WERI-Rb-1 (cell line): ENCODE data around the gene SDK2.
A peak's percentile ranks its signal among the peaks of the same experiment; 100 is the strongest.

ENCODE experiments used
- DNase-seq: peaks from one replicate; pipeline ENCODE4 v3.0.0-alpha.2; 2020
- H3K27ac ChIP-seq: fragments of 250-450 bp; sonication (Bioruptor Pico); 2 replicates; pipeline ENCODE4 v1.5.1; 2020; ENCODE audit warnings: mild to moderate bottlenecking, moderate library complexity
- H3K27me3 ChIP-seq: fragments of 250-450 bp; sonication (Bioruptor Pico); 2 replicates; pipeline ENCODE4 v1.5.1; 2021; ENCODE audit warnings: mild to moderate bottlenecking, low read depth, moderate library complexity; ENCODE audit not compliant: insufficient read depth, severe bottlenecking
- H3K36me3 ChIP-seq: fragments of 250-450 bp; sonication (Bioruptor Pico); 2 replicates; pipeline ENCODE4 v1.5.1; 2020; ENCODE audit warnings: mild to moderate bottlenecking, moderate library complexity
- H3K4me3 ChIP-seq: 2 replicates; pipeline ENCODE4 v1.5.1; 2011; ENCODE audit warnings: low read depth, mild to moderate bottlenecking, control low read depth, low read length
- H3K9me3 ChIP-seq: fragments of 250-450 bp; sonication (Bioruptor Pico); 2 replicates; pipeline ENCODE4 v1.5.1; 2021; ENCODE audit warnings: mild to moderate bottlenecking, moderate library complexity; ENCODE audit not compliant: severe bottlenecking
- CTCF ChIP-seq: IDR thresholded peaks from 2 replicates; pipeline ENCODE4 v1.5.1; 2011; ENCODE audit warnings: low read depth, mild to moderate bottlenecking, control low read depth, inconsistent platforms, low read length

Gene SDK2

DNA sequence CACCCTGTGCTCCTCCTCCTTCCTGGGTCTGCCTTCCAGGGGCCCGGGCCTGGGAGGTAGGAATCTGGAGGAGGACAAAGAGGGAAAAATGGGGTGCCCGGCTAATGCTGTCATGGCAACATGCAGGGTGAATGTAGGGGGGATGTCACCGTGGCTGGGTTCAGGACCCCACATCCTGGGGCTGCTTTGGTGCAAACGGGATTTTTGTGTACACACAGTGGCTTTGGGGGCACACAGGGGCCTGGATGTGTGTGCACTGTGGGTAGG, 295.5 kb downstream of the SDK2 start:
- Histone ChIP-seq H3K27ac (peak overlapping the region; percentile 57), H3K9me3 (no peaks in the 10 kb centered on the region), H3K4me3 (no peak overlapping the region), H3K27me3 (no peaks in the 10 kb centered on the region), H3K36me3 (peaks cover 34% of the 10 kb centered on the region)
- DNase-seq: no peak
- TF ChIP-seq CTCF: no peak

DNA sequence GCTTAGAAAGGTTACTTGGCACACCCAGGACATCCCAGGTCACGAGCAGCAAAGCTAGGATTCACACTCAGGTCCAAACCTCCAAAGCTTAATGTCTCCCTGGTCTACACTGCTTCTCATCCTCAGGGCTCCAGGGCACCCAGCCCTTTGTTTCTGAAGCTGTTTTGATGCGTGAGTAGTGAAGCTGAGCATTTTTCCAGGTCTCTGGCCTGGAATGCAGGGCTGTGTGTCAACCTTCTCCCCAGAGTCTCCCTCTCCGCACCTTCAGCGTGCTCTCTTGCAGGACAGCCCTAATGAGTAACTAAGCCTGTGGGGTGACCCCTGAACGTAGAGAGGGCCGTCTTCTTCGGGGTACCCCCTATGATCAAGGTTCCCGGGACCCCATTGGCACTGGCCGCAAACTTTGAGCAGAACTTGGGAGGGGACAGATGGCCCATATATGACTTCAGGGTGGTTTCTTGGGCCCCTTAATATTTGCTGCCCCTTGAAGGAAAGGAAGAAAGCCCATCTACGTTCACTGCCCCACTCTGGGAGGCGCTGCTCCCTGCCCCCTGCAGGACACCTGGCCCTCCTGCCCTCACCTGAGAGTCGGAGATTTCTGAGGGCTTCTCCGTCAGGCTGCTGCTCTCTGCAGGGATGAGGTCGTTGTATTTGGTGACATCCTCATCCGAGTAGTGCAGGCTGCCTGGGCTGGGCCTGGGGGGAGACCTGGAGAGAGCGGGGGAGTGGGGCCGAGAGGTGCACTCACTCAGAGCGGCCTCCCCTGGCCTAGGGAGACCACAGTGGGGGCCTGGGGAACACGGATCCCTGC, 296.0 kb downstream of the SDK2 start:
- peak; percentile 33 for TF ChIP-seq CTCF
- H3K9me3 ChIP-seq: no peaks in the 10 kb centered on the region
- H3K4me3 ChIP-seq: no peak overlapping the region
- H3K36me3 ChIP-seq: peaks cover 33% of the 10 kb centered on the region
- DNase-seq: no peak
- no peaks in the 10 kb centered on the region for H3K27me3 ChIP-seq
- H3K27ac ChIP-seq: peak overlapping the region; percentile 57

DNA sequence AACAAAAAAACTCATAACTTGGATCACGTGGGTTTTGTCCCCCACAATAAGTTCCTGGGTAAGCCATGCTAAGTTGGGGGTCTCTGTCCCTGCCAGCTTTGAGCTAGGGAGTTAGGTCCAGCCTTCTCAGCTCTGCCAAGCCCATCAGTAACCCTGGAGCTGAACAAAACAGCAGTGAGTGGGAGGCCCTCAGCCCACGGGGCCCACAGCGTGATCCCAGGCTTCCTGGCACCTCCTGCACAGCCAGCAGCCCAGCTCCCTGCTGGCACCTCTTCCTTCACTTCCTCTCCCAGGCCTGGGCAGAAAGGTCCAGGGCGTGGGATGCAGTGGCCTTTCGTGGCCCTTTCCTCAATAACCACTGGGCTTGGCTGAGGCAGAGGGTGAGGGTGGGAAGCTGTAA, 296.9 kb downstream of the SDK2 start:
- no peak for TF ChIP-seq CTCF
- H3K27ac ChIP-seq: no peak overlapping the region
- H3K36me3 ChIP-seq: peaks cover 30% of the 10 kb centered on the region
- no peaks in the 10 kb centered on the region for H3K27me3 ChIP-seq
- no peak for DNase-seq
- no peaks in the 10 kb centered on the region for H3K9me3 ChIP-seq
- no peak overlapping the region for H3K4me3 ChIP-seq

DNA sequence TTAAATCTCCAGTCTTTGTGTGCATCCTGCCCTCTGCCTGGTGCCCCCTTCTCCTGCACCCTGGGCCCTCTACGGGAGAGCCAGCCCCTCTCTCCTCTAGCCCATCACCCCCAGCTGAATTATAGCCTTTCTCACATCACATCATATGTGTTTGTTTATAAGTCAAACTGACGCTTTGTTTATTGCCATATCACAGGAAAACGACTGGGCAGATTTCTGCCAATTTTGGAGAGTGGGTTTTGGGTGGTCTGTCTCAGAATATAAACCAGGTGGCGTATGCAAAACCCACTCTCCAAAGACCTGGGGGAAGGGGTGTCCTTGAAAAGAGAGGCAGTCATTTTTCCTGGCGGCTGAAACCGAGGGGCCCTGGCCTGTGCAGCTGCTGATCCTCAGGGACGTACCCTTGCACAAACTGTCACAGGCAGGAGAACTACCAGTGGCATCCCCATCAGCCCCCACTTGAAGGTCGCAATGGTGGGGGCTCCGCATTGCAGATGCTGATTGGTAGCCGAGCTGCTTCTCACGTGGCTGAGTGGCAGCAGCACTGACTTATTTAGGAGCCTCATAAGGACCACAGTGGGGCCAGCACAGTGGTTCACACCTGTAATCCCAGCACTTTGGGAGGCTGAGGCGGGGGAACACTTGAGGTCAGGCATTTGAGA, 297.6 kb downstream of the SDK2 start:
- DNase-seq: no peak
- H3K36me3 ChIP-seq: peaks cover 26% of the 10 kb centered on the region
- no peak overlapping the region for H3K4me3 ChIP-seq
- no peaks in the 10 kb centered on the region for H3K9me3 ChIP-seq
- H3K27ac ChIP-seq: no peak overlapping the region
- no peak for TF ChIP-seq CTCF
- no peaks in the 10 kb centered on the region for H3K27me3 ChIP-seq

DNA sequence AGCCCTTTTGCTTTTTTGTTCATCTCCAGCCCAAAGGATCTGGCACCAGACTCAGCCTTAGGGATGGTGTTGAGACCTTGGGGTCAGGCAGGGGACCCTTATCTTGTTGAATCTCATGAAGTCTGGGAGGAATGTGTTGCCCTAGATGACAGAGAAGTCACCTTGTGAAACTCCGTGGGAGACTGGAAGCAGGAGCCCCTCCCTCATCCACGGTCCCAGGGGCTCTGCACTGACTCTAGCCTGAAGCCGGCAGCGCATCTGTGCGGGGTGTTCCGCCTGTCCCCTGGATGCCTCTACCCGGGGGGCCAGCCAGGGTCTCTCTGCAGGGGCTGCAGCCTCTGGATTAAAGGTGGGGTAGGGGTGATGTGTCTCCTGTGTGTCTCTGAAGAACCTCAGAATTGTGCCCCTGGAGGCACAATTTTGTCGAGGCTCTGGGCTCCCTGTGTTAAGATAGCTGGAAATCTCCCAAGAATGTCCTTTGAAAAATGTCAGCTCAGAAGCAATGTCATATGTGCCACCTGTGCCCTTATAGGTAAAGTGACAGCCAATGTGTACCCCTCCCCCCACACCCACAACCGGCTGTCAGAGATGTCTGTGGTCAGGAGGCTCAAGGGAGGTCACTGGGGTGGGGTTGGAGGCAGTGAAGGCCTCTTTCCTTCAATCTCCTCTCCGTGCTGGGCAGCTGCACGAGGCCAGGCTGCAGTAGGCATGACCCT, 300.3 kb downstream of the SDK2 start:
- TF ChIP-seq CTCF: no peak
- no peaks in the 10 kb centered on the region for H3K9me3 ChIP-seq
- DNase-seq: no peak
- H3K4me3 ChIP-seq: peak overlapping the region; percentile 13; the same call in 1 of the 2 replicates
- no peaks in the 10 kb centered on the region for H3K27me3 ChIP-seq
- H3K27ac ChIP-seq: peak overlapping the region; percentile 98
- H3K36me3 ChIP-seq: peaks cover 19% of the 10 kb centered on the region
